ENCODE results near the gene GPA33.

- no peak for TF ChIP-seq POLR2AphosphoS5 (IDR thresholded peaks at IDR 0.05; ENCODE audit: borderline replicate concordance, low read depth, low read length)
- TF ChIP-seq EZH2 (IDR thresholded peaks at IDR 0.05), result no peak
Measured at GRCh38 chr1:167135281-167135840, 45.2 kb upstream of the GPA33 start.
